ENCODE data around the gene ARHGAP20.

GRCh38 chr11:110580571-110580970 is 131.7 kb downstream of the ARHGAP20 start:
- no peak for TF ChIP-seq ZNF670 (tag by site-specific recombination; IDR thresholded peaks at IDR 0.05; ENCODE audit: low read depth)
- TF ChIP-seq ZNF747 (tag by site-specific recombination; IDR thresholded peaks at IDR 0.05): no peak
- TF ChIP-seq TSHZ1 (tag by site-specific recombination; IDR thresholded peaks at IDR 0.05; ENCODE audit: borderline replicate concordance): no peak
- TF ChIP-seq PATZ1 (tag by site-specific recombination; IDR thresholded peaks at IDR 0.05): no peak
- no peak for TF ChIP-seq CTCF (tag by site-specific recombination; IDR thresholded peaks at IDR 0.05)
- TF ChIP-seq ZBTB8A (tag by site-specific recombination; IDR thresholded peaks at IDR 0.05): no peak
- no peak for TF ChIP-seq ZNF561 (tag by site-specific recombination; IDR thresholded peaks at IDR 0.05; ENCODE audit: borderline replicate concordance)
- no peak for TF ChIP-seq PBX3 (CRISPR knock-in tag; IDR thresholded peaks at IDR 0.05)
- no peak for TF ChIP-seq GLI4 (tag by site-specific recombination; IDR thresholded peaks at IDR 0.05)
- TF ChIP-seq ZNF549 (tag by site-specific recombination; IDR thresholded peaks at IDR 0.05): no peak
- TF ChIP-seq ZNF140 (tag by site-specific recombination; IDR thresholded peaks at IDR 0.05): no peak
- no peak for TF ChIP-seq ZNF274 (IDR thresholded peaks at IDR 0.05; ENCODE audit: low read length)
- TF ChIP-seq ZNF274 (tag by site-specific recombination; IDR thresholded peaks at IDR 0.05; ENCODE audit: borderline replicate concordance): no peak
- no peak for TF ChIP-seq ZNF133 (tag by site-specific recombination; IDR thresholded peaks at IDR 0.05)
- TF ChIP-seq ZNF677 (tag by site-specific recombination; IDR thresholded peaks at IDR 0.05): no peak
